Body of pancreas (tissue), 4 donors: ENCODE measurements around the gene CMTM5.

Experiments
- POLR2A ChIP-seq, 3 donors: fragments of 450-650 bp; IDR thresholded peaks; one replicate each; pipeline ENCODE4 v1.6.1; 2016; ENCODE audit warnings: antibody characterized with exemption in 3 of 3, mild to moderate bottlenecking in 2 of 3
- TF ChIP-seq, protein P1 (sequence below), 7 experiments: fragments of 450-650 bp in 4 of 7; fragments of 200-600 bp in 3 of 7; sonication (generic) in 3 of 7; IDR thresholded peaks; one replicate each; pipeline ENCODE4 v1.5.1; 2016 to 2019; ENCODE audit warnings: antibody characterized with exemption in 7 of 7

DNA sequence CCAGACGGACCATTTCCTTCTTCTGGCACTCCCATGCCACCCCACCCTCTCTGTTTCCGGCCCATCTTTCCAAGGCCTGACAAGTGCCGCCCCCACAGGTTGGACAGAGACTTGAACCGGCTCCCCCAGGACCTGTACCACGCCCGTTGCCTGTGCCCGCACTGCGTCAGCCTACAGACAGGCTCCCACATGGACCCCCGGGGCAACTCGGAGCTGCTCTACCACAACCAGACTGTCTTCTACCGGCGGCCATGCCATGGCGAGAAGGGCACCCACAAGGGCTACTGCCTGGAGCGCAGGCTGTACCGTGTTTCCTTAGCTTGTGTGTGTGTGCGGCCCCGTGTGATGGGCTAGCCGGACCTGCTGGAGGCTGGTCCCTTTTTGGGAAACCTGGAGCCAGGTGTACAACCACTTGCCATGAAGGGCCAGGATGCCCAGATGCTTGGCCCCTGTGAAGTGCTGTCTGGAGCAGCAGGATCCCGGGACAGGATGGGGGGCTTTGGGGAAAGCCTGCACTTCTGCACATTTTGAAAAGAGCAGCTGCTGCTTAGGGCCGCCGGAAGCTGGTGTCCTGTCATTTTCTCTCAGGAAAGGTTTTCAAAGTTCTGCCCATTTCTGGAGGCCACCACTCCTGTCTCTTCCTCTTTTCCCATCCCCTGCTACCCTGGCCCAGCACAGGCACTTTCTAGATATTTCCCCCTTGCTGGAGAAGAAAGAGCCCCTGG, 1.2 kb upstream of the CMTM5 start:
- TF ChIP-seq, protein P1, sequence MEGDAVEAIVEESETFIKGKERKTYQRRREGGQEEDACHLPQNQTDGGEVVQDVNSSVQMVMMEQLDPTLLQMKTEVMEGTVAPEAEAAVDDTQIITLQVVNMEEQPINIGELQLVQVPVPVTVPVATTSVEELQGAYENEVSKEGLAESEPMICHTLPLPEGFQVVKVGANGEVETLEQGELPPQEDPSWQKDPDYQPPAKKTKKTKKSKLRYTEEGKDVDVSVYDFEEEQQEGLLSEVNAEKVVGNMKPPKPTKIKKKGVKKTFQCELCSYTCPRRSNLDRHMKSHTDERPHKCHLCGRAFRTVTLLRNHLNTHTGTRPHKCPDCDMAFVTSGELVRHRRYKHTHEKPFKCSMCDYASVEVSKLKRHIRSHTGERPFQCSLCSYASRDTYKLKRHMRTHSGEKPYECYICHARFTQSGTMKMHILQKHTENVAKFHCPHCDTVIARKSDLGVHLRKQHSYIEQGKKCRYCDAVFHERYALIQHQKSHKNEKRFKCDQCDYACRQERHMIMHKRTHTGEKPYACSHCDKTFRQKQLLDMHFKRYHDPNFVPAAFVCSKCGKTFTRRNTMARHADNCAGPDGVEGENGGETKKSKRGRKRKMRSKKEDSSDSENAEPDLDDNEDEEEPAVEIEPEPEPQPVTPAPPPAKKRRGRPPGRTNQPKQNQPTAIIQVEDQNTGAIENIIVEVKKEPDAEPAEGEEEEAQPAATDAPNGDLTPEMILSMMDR (IDR thresholded peaks at IDR 0.05), result no peak
- no peak for TF ChIP-seq POLR2A (IDR thresholded peaks at IDR 0.05)
